ENCODE results near the gene ARCN1.
"Not testable (repeated sequence)": the region's sequence is repeated elsewhere in the genome, so short reads cannot be mapped to it uniquely, and the experiment has no call there.

The ARCN1 gene

GRCh38 chr11:118610225-118610772, 38.1 kb downstream of the ARCN1 start:
- no peak for TF ChIP-seq CTCF (IDR thresholded peaks at IDR 0.05; ENCODE audit: insufficient read depth, missing control alignments)
- no peak for FAIRE-seq

DNA sequence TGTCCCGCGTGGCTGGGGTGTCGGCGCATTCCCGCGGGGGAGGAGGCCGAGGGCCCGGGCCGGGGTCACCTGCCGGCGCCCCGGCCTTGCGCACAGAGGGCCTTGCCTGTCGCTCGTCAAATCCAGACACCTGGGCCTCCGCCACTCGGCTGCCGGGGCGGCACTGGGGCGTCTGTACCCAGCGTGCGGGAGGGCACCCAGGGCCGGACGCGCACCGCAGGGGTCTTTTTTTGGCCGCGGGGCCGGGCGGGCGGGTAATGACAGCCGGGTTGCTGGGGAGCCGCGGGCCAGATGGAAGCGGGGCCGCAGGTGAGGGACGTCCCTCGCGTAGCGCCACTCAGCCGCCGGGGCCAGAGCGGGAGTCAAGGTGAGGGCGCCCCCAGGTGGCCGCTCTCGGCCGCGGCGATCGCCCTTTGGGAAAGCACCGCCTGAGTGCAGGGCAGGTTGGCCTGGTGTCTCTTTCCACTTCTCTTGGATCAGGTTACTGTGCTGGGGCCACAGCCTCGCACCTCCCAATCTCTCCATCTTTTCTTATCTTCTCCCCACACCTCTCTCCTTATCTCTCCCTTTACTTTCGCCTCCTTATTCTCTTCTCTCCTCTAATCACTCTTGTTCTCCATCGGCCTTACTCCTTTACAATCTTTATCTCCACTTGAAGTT, 38.7 kb downstream of the ARCN1 start:
- FAIRE-seq (no peak), DNase-seq (ENCODE audit: insufficient read length, low spot score) (no peak)
- TF ChIP-seq CTCF (IDR thresholded peaks at IDR 0.05; ENCODE audit: insufficient read depth, missing control alignments): peak; percentile 69

More at GRCh38 chr11:118610225-118610772, 38.1 kb downstream of the ARCN1 start:
- no peak for DNase-seq (ENCODE audit: insufficient read length, low spot score)

DNA sequence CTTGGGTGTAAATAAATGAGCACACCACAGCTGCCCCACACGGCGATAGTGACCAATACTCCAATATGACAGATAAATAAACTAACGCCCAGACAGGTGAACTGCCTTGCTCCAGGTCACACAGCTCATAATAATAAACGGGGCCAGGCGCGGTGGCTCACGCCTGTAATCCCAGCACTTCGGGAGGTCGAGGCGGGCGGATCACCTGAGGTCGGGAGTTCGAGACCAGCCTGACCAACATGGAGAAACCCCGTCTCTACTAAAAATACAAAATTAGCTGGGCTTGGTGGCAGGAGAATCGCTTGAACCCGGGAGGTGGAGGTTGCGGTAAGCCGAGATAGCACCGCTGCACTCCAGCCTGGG, 39.2 kb downstream of the ARCN1 start:
- not testable (repeated sequence) for FAIRE-seq; DNase-seq (ENCODE audit: insufficient read length, low spot score)

DNA sequence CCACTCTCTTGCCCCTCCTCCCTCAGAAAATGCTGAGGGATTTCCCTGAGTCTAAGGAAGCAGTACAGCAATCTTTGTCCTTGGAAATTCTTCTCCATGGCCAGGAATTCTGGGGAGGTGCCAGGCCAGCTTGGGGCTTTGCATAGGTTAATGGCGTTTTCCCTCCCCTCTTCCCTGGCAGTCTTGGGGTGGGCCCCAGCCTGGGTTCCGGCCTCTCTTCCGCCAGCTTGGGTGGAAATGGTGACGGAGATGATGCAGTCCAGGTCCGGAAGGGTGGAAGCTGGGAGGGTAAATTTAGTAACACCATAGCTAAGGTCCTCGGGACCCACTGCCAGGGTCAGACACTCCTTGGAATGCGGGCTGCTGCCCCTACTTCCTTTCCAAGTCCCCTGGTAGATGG, 40.2 kb downstream of the ARCN1 start:
- FAIRE-seq (no peak), DNase-seq (ENCODE audit: insufficient read length, low spot score) (no peak)
- no peak for TF ChIP-seq CTCF (IDR thresholded peaks at IDR 0.05; ENCODE audit: insufficient read depth, missing control alignments)

GRCh38 chr11:118614511-118614910, 42.3 kb downstream of the ARCN1 start:
- no peak for TF ChIP-seq CTCF (IDR thresholded peaks at IDR 0.05; ENCODE audit: insufficient read depth, missing control alignments)
- no peak for FAIRE-seq
- DNase-seq (ENCODE audit: insufficient read length, low spot score): no peak

DNA sequence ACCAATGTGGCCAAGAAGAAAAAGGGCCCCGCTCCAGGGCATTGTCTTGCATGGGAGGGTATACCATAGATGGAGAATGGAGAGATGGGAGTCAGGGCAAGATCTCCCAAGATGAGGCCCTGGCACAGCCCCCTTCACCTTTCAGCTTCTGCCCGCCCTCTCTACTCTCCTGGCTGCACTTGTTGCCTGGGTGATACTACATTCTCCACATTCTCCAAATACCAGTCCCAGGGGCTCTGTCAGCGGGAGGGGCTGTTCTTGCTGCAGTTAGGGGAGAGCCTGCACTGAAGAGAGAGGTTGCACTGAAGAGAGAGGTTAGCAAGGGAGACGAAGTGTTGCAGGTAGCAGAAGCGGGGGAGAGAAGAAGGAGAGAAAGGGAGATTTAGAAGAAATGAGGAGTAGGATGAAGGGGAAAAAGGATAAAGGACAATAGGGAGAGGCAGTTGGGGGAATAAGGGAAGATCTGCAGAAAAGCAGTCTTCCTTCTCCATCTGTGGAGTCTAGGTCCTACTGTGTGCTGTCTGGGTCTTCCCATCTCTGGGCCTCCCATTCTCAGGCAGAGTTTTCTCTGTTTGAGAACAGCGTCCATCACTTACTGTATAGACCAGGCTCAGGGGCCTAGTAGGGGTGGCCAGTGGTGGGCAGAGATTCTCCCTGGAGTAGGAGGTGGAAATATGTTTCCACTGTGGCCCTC, 43.2 kb downstream of the ARCN1 start:
- no peak for DNase-seq (ENCODE audit: insufficient read length, low spot score)
- FAIRE-seq: no peak

DNA sequence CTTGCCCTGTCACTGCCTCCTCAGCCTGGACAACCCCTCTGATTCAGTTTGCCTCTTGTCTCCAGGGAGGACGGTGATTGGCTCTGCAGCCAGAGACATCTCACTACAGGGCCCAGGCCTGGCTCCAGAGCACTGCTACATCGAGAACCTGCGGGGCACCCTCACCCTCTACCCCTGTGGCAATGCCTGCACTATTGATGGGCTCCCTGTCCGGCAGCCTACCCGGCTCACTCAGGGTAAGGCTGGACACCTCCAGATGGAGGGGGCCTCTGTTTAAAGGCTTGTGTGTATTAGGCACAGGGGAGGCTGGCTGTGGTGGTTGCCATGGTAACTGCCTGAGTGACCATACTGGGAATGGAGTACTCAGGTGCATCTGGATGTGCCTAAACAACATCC, 43.8 kb downstream of the ARCN1 start:
- DNase-seq (ENCODE audit: insufficient read length, low spot score) (no peak), FAIRE-seq (no peak)
- TF ChIP-seq CTCF (IDR thresholded peaks at IDR 0.05; ENCODE audit: insufficient read depth, missing control alignments): no peak

More for the DNA sequence above, 43.2 kb downstream of the ARCN1 start:
- no peak for TF ChIP-seq CTCF (IDR thresholded peaks at IDR 0.05; ENCODE audit: insufficient read depth, missing control alignments)

Data from D721Med (cell line).